WTC11 (cell line): ENCODE measurements around the gene GSTA4. TPM values are rescaled to one million over a fixed set of nuclear protein-coding genes. Genes with fewer than 3 reads are reported as not detected.

ENCODE experiments used
- ATAC-seq: fragments of 200-7000 bp; cut with Tn5 transposase; 2 replicates; pipeline ENCODE4 v1.10.0; 2021; ENCODE audit warnings: mild to moderate bottlenecking, moderate library complexity
- CTCF ChIA-PET: fragments of 300-600 bp; sonication (Branson Sonifier 250); formaldehyde crosslinking; loops from one replicate; lab custom pipeline; 2021; ENCODE audit warnings: antibody characterized with exemption; lab: Charles Lee
- POLR2A ChIA-PET: fragments of 350-600 bp; sonication (Branson Sonifier 250); formaldehyde crosslinking; loops from one replicate; lab custom pipeline; 2021; ENCODE audit warnings: antibody characterized with exemption; lab: Charles Lee
- DNase-seq: peaks from one replicate; pipeline ENCODE4 v3.0.0; 2021; ENCODE audit warnings: low spot score
- H3K27ac Mint-ChIP-seq: 2 replicates; pipeline ENCODE4 v1.8.0; 2021; ENCODE audit warnings: mixed read lengths
- H3K27me3 Mint-ChIP-seq: 2 replicates; pipeline ENCODE4 v1.8.0; 2021; ENCODE audit warnings: low read depth, mild to moderate bottlenecking, moderate library complexity, mixed read lengths
- H3K36me3 Mint-ChIP-seq: 2 replicates; pipeline ENCODE4 v1.8.0; 2021; ENCODE audit warnings: mixed read lengths
- H3K4me1 Mint-ChIP-seq: 2 replicates; pipeline ENCODE4 v1.8.0; 2022; ENCODE audit warnings: mixed read lengths
- H3K4me3 Mint-ChIP-seq: 2 replicates; pipeline ENCODE4 v1.8.0; 2021; ENCODE audit warnings: mild to moderate bottlenecking, moderate library complexity, mixed read lengths
- H3K9me3 Mint-ChIP-seq: 2 replicates; pipeline ENCODE4 v1.8.0; 2021; ENCODE audit warnings: mixed read lengths
- E2F1 ChIP-seq: sonication (generic); formaldehyde crosslinking; IDR thresholded peaks from 2 replicates; pipeline ENCODE4 v1.8.0; 2022; ENCODE audit warnings: mild to moderate bottlenecking, missing genetic modification reagents
- EMX1 ChIP-seq: fragments of 250-450 bp; sonication (Bioruptor Pico); IDR thresholded peaks from 2 replicates; pipeline ENCODE4 v1.8.0; 2021; ENCODE audit warnings: mild to moderate bottlenecking
- ETV6 ChIP-seq: sonication (generic); formaldehyde crosslinking; IDR thresholded peaks from 2 replicates; pipeline ENCODE4 v1.8.1; 2022; ENCODE audit warnings: mild to moderate bottlenecking, missing genetic modification reagents
- FOXJ3 ChIP-seq: sonication (generic); formaldehyde crosslinking; IDR thresholded peaks from 2 replicates; pipeline ENCODE4 v1.9.0; 2021; ENCODE audit warnings: missing genetic modification reagents, mild to moderate bottlenecking, borderline replicate concordance
- GABPB1 ChIP-seq: sonication (generic); formaldehyde crosslinking; IDR thresholded peaks from 2 replicates; pipeline ENCODE4 v1.8.1; 2023; ENCODE audit warnings: mild to moderate bottlenecking, missing genetic modification reagents
- HMGA2 ChIP-seq: fragments of 250-450 bp; sonication (Bioruptor Pico); IDR thresholded peaks from 2 replicates; pipeline ENCODE4 v1.4.0; 2021; ENCODE audit warnings: mild to moderate bottlenecking, moderate library complexity
- JUN ChIP-seq: sonication (generic); formaldehyde crosslinking; IDR thresholded peaks from 2 replicates; pipeline ENCODE4 v1.8.0; 2023; ENCODE audit warnings: mild to moderate bottlenecking, missing genetic modification reagents
- KAT7 ChIP-seq: sonication (generic); formaldehyde crosslinking; IDR thresholded peaks from 2 replicates; pipeline ENCODE4 v1.8.1; 2023; ENCODE audit warnings: missing genetic modification reagents, mild to moderate bottlenecking, borderline replicate concordance
- MXD4 ChIP-seq: fragments of 250-450 bp; sonication (Bioruptor Pico); IDR thresholded peaks from 2 replicates; pipeline ENCODE4 v1.8.0; 2021; ENCODE audit warnings: mild to moderate bottlenecking, moderate library complexity, borderline replicate concordance
- NFE2L1 ChIP-seq: sonication (generic); formaldehyde crosslinking; IDR thresholded peaks from 2 replicates; pipeline ENCODE4 v1.8.1; 2023; ENCODE audit warnings: missing genetic modification reagents
- NFYB ChIP-seq: sonication (generic); formaldehyde crosslinking; conservative IDR thresholded peaks from 2 replicates; pipeline ENCODE4 v1.8.0; 2022; ENCODE audit warnings: low read depth, missing genetic modification reagents
- RELA ChIP-seq: sonication (generic); formaldehyde crosslinking; IDR thresholded peaks from 2 replicates; pipeline ENCODE4 v1.8.1; 2022; ENCODE audit warnings: missing genetic modification reagents, mild to moderate bottlenecking, borderline replicate concordance
- TCF7 ChIP-seq: sonication (generic); formaldehyde crosslinking; IDR thresholded peaks from 2 replicates; pipeline ENCODE4 v1.8.0; 2022; ENCODE audit warnings: mild to moderate bottlenecking, low read depth, missing genetic modification reagents, moderate library complexity
- TEAD4 ChIP-seq: sonication (generic); formaldehyde crosslinking; IDR thresholded peaks from 2 replicates; pipeline ENCODE4 v1.8.0; 2022; ENCODE audit warnings: mild to moderate bottlenecking, missing genetic modification reagents
- USF1 ChIP-seq: sonication (generic); formaldehyde crosslinking; IDR thresholded peaks from 2 replicates; pipeline ENCODE4 v1.8.0; 2022; ENCODE audit warnings: mild to moderate bottlenecking, missing genetic modification reagents
- ZNF219 ChIP-seq: sonication (generic); formaldehyde crosslinking; IDR thresholded peaks from 2 replicates; pipeline ENCODE4 v1.8.0; 2023; ENCODE audit warnings: missing genetic modification reagents, mild to moderate bottlenecking, borderline replicate concordance
- ZNF423 ChIP-seq: fragments of 250-450 bp; sonication (Bioruptor Pico); IDR thresholded peaks from 2 replicates; pipeline ENCODE4 v2.1.2; 2022; ENCODE audit warnings: mild to moderate bottlenecking, moderate library complexity
- total RNA-seq: library from RNA; stranded (reverse); gene quantifications from 3 replicates; pipeline ENCODE4 v1.2.3, GENCODE V29; 2021
- TF ChIP-seq, protein P1 (sequence below): sonication (generic); formaldehyde crosslinking; IDR thresholded peaks from 2 replicates; pipeline ENCODE4 v1.8.0; 2023; ENCODE audit warnings: mild to moderate bottlenecking, missing genetic modification reagents
- TF ChIP-seq, protein P2 (sequence below): sonication (generic); formaldehyde crosslinking; IDR thresholded peaks from 2 replicates; pipeline ENCODE4 v1.8.1; 2022; ENCODE audit warnings: missing genetic modification reagents, borderline replicate concordance
- TF ChIP-seq, protein P3 (sequence below): sonication (generic); formaldehyde crosslinking; IDR thresholded peaks from 2 replicates; pipeline ENCODE4 v1.8.1; 2023; ENCODE audit warnings: mild to moderate bottlenecking, missing genetic modification reagents, borderline replicate concordance

GSTA4 gene
- total RNA-seq, 1 experiment from 2014 or later = 12.6 TPM

DNA sequence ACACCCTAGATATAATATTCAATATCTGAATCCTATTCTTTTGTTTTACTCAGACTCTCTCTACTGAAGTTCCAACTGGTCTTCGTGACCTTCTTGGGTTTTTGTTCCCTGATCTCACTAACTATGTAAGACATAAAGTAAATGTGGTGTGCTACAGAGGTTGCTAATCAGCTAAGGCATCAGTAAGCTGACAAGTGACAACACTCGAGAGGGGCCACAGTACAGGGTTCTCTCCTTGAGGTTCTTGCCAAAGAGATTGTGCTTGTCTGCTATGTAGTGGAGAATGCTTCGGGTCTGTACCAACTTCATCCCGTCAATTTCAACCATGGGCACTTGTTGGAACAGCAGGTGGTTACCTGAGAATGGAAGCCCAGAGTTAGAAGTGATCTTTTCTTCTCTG, 9.9 kb downstream of the GSTA4 start (continued):
- no peak for TF ChIP-seq E2F1
- TF ChIP-seq KAT7 (CRISPR knock-in tag) = no peak
- no peak for TF ChIP-seq ETV6 (CRISPR knock-in tag)
- TF ChIP-seq, protein P1, sequence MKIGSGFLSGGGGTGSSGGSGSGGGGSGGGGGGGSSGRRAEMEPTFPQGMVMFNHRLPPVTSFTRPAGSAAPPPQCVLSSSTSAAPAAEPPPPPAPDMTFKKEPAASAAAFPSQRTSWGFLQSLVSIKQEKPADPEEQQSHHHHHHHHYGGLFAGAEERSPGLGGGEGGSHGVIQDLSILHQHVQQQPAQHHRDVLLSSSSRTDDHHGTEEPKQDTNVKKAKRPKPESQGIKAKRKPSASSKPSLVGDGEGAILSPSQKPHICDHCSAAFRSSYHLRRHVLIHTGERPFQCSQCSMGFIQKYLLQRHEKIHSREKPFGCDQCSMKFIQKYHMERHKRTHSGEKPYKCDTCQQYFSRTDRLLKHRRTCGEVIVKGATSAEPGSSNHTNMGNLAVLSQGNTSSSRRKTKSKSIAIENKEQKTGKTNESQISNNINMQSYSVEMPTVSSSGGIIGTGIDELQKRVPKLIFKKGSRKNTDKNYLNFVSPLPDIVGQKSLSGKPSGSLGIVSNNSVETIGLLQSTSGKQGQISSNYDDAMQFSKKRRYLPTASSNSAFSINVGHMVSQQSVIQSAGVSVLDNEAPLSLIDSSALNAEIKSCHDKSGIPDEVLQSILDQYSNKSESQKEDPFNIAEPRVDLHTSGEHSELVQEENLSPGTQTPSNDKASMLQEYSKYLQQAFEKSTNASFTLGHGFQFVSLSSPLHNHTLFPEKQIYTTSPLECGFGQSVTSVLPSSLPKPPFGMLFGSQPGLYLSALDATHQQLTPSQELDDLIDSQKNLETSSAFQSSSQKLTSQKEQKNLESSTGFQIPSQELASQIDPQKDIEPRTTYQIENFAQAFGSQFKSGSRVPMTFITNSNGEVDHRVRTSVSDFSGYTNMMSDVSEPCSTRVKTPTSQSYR (CRISPR knock-in tag) = no peak
- TF ChIP-seq, protein P2, sequence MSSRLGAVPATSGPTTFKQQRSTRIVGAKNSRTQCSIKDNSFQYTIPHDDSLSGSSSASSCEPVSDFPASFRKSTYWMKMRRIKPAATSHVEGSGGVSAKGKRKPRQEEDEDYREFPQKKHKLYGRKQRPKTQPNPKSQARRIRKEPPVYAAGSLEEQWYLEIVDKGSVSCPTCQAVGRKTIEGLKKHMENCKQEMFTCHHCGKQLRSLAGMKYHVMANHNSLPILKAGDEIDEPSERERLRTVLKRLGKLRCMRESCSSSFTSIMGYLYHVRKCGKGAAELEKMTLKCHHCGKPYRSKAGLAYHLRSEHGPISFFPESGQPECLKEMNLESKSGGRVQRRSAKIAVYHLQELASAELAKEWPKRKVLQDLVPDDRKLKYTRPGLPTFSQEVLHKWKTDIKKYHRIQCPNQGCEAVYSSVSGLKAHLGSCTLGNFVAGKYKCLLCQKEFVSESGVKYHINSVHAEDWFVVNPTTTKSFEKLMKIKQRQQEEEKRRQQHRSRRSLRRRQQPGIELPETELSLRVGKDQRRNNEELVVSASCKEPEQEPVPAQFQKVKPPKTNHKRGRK (CRISPR knock-in tag) = no peak
- no peak for TF ChIP-seq NFE2L1 (CRISPR knock-in tag)
- no peak for TF ChIP-seq FOXJ3
- TF ChIP-seq HMGA2 = no peak
- no peak for TF ChIP-seq JUN (CRISPR knock-in tag)

GRCh38 chr6:52984247-52984646, 10.8 kb downstream of the GSTA4 start:
- H3K4me1 Mint-ChIP-seq = peaks cover 6% of the 10 kb centered on the region
- ATAC-seq (no peak), DNase-seq (no peak)
- no peaks in the 10 kb centered on the region for H3K27me3 Mint-ChIP-seq
- POLR2A ChIA-PET = no interaction called here
- H3K27ac Mint-ChIP-seq = no peak overlapping the region
- no peak overlapping the region for H3K4me3 Mint-ChIP-seq
- H3K9me3 Mint-ChIP-seq = no peaks in the 10 kb centered on the region
- TF ChIP-seq MXD4 (no peak), GABPB1 (CRISPR knock-in tag) (no peak), ZNF219 (no peak), EMX1 (CRISPR knock-in tag) (no peak), TCF7 (CRISPR knock-in tag) (no peak), RELA (no peak), NFYB (CRISPR knock-in tag) (no peak), KAT7 (CRISPR knock-in tag) (no peak), TEAD4 (no peak), ZNF423 (CRISPR knock-in tag) (no peak), USF1 (CRISPR knock-in tag) (no peak)
- TF ChIP-seq, protein P3, sequence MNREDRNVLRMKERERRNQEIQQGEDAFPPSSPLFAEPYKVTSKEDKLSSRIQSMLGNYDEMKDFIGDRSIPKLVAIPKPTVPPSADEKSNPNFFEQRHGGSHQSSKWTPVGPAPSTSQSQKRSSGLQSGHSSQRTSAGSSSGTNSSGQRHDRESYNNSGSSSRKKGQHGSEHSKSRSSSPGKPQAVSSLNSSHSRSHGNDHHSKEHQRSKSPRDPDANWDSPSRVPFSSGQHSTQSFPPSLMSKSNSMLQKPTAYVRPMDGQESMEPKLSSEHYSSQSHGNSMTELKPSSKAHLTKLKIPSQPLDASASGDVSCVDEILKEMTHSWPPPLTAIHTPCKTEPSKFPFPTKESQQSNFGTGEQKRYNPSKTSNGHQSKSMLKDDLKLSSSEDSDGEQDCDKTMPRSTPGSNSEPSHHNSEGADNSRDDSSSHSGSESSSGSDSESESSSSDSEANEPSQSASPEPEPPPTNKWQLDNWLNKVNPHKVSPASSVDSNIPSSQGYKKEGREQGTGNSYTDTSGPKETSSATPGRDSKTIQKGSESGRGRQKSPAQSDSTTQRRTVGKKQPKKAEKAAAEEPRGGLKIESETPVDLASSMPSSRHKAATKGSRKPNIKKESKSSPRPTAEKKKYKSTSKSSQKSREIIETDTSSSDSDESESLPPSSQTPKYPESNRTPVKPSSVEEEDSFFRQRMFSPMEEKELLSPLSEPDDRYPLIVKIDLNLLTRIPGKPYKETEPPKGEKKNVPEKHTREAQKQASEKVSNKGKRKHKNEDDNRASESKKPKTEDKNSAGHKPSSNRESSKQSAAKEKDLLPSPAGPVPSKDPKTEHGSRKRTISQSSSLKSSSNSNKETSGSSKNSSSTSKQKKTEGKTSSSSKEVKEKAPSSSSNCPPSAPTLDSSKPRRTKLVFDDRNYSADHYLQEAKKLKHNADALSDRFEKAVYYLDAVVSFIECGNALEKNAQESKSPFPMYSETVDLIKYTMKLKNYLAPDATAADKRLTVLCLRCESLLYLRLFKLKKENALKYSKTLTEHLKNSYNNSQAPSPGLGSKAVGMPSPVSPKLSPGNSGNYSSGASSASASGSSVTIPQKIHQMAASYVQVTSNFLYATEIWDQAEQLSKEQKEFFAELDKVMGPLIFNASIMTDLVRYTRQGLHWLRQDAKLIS = no peak
- TF ChIP-seq, protein P1 (CRISPR knock-in tag) = no peak
- TF ChIP-seq, all 79 proteins: peak for 0
- CTCF ChIA-PET = interaction anchor here (1.1 kb wide), 1 partner anchor 102 kb away, joined by 3 read pairs; no protein-coding TSS in a partner anchor
- peaks cover 25% of the 10 kb centered on the region for H3K36me3 Mint-ChIP-seq
